NT2/D1 (cell line): ENCODE measurements around the gene LIFR.

Experiments used
- SUZ12 ChIP-seq: IDR thresholded peaks from 2 replicates; pipeline ENCODE4 v1.6.1; 2011; ENCODE audit not compliant: insufficient read length, insufficient read depth; ENCODE audit errors: extremely low read depth
- YY1 ChIP-seq: IDR thresholded peaks from 2 replicates; pipeline ENCODE4 v1.6.1; 2011; ENCODE audit not compliant: insufficient read length, insufficient read depth
- ZNF274 ChIP-seq: IDR thresholded peaks from 2 replicates; pipeline ENCODE4 v1.6.1; 2011; ENCODE audit warnings: mild to moderate bottlenecking, low read depth, low read length

DNA sequence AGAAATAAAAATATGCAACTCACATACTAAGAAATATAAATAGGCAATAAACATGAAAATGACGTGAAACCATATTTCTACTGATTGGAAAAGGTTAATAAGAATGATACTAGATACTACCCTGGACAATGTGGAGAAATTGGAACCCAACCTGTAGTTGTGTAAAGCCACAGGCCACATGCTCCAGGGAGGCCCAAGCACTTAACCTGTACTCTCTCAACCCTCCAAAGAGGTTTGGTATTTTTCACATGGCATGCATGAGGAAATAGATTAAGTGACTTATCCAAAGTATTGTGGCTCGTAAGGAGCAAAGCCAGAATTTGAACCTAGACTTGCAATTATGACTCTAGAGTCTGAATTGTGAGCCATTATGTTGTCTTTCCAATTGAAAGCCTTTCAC, 13.4 kb downstream of the LIFR start:
- TF ChIP-seq SUZ12 (no peak), ZNF274 (no peak), YY1 (no peak)
